Duodenal mucosa (tissue), 2 donors: ENCODE data around the gene DAO.

Experiments used
- H3K27ac ChIP-seq: one replicate; pipeline ENCODE4 v1.7.0; 2013; ENCODE audit warnings: low read depth, low read length
- H3K27me3 ChIP-seq, 2 donors: one replicate each; pipeline ENCODE4 v1.7.0; 2013; ENCODE audit warnings: low read length in 2 of 2, control low read depth in 1 of 2; ENCODE audit not compliant: insufficient read depth in 2 of 2, control insufficient read depth in 1 of 2
- H3K36me3 ChIP-seq, 2 donors: one replicate each; pipeline ENCODE4 v1.7.0; 2013; ENCODE audit warnings: low read length in 2 of 2, control low read depth in 1 of 2; ENCODE audit not compliant: insufficient read depth in 2 of 2, control insufficient read depth in 1 of 2
- H3K4me1 ChIP-seq, 2 donors: one replicate each; pipeline ENCODE4 v1.7.0; 2013; ENCODE audit warnings: low read length in 2 of 2, control low read depth in 1 of 2; ENCODE audit not compliant: insufficient read depth in 2 of 2, control insufficient read depth in 1 of 2
- H3K4me3 ChIP-seq, 2 donors: one replicate each; pipeline ENCODE4 v1.7.0; 2013; ENCODE audit warnings: low read length in 2 of 2, low read depth in 1 of 2
- H3K9ac ChIP-seq, 2 donors: one replicate each; pipeline ENCODE4 v1.7.0; 2013; ENCODE audit warnings: low read length in 2 of 2, low read depth in 1 of 2
- H3K9me3 ChIP-seq, 2 donors: one replicate each; pipeline ENCODE4 v1.7.0; 2013; ENCODE audit warnings: low read length in 2 of 2, control low read depth in 1 of 2; ENCODE audit not compliant: control insufficient read depth in 1 of 2

Gene DAO

DNA sequence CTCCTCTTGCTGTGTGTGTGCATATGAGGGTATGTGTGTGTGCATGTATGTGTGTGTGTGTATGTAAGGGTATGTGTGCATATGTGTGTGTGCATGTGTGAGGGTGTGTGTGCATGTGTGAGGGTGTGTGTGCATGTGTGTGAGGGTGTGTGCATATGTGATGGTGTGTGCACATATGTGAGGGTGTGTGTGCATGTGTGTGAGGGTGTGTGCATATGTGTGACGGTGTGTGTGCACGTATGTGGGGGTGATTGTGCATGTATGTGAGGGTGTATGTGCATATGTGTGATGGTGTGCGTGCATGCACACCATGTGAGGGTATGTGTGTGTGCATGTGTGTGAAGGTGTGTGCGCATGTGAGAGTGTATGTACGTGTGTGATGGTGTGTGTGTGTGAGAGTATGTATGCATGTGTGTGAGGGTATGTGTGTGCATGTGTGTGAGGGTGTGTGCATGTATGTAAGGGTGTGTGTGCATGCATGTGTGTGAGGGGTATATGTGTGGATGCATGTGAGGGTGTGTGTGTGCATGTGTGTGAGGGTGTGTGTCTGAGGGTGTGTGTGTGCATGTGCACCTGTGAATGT is 15.4 kb downstream of the DAO start:
- Histone ChIP-seq H3K9ac (no peak overlapping the region), H3K4me1 (no peaks in the 10 kb centered on the region), H3K36me3 (no peaks in the 10 kb centered on the region), H3K27me3 (peaks cover 0 to 6% of the 10 kb centered on the region in 2 donors), H3K27ac (no peak overlapping the region), H3K4me3 (no peak overlapping the region), H3K9me3 (peaks cover 0 to 4% of the 10 kb centered on the region in 2 donors)

DNA sequence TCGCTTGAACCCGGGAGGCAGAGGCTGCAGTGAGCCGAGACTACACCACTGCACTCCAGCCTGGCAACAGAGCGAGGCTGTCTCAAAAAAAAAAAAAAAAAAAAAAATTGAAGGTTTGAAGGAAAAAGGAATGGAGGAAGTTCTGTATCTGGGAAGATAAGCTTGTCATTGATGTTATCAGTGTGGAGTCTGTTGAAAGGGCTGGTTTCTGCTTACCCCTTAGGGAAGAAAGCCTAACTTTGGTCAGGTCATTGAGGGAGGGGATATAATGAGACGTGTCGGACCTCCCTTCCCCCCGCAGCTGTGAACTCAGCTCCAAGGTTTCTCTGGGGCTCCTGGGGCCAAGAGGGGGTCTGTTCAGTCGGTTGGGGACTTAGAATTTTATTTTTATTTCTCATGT is 16.4 kb downstream of the DAO start:
- Histone ChIP-seq H3K27ac (no peak overlapping the region), H3K36me3 (no peaks in the 10 kb centered on the region)

DNA sequence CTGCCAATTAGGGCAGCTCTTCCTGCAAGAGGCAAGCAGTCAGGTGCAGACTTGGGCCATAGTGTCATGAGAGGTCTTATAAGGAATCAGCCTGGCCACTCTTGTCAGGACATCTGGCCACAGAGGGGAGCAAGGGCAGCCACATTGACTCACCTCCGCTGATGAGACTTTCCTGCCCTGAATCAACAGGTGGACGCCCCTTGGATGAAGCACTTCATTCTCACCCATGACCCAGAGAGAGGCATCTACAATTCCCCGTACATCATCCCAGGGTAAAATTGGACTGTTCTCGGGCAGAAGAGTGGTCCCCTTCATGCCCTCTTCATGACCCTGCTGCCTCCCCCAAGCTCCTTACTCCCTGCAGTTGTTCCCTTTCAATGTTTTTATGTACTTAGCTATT is 16.9 kb downstream of the DAO start:
- Histone ChIP-seq H3K27me3 (peaks cover 0 to 6% of the 10 kb centered on the region in 2 donors), H3K9me3 (no peaks in the 10 kb centered on the region), H3K4me1 (no peaks in the 10 kb centered on the region), H3K9ac (no peak overlapping the region), H3K36me3 (no peaks in the 10 kb centered on the region), H3K27ac (no peak overlapping the region), H3K4me3 (no peak overlapping the region)

More for the DNA sequence above, 16.4 kb downstream of the DAO start:
- H3K9ac ChIP-seq, result no peak overlapping the region
- H3K9me3 ChIP-seq, result no peaks in the 10 kb centered on the region
- peaks cover 0 to 6% of the 10 kb centered on the region in 2 donors for H3K27me3 ChIP-seq
- H3K4me1 ChIP-seq, result no peaks in the 10 kb centered on the region
- no peak overlapping the region for H3K4me3 ChIP-seq

DNA sequence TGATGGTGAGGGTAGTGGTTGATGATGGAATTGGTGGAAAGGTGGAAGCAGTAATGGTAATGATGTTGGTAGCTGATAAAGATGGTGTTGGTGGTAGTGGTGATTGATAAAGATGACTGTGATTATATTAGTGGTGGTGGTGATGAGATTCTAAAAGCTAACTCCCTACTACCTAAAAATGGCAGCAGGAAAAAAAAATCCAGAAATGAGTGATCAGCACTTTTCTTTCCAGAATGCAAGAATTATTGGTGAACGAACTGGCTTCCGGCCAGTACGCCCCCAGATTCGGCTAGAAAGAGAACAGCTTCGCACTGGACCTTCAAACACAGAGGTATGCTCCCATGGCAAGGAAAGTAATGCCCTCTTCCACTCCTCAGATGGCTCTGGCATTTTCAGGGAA is 19.3 kb downstream of the DAO start:
- no peak overlapping the region for H3K4me3 ChIP-seq
- no peak overlapping the region for H3K9ac ChIP-seq
- H3K27ac ChIP-seq, result no peak overlapping the region
- no peaks in the 10 kb centered on the region for H3K9me3 ChIP-seq
- H3K36me3 ChIP-seq, result no peaks in the 10 kb centered on the region
- H3K27me3 ChIP-seq, result peaks cover 0 to 6% of the 10 kb centered on the region in 2 donors
- H3K4me1 ChIP-seq, result no peaks in the 10 kb centered on the region

DNA sequence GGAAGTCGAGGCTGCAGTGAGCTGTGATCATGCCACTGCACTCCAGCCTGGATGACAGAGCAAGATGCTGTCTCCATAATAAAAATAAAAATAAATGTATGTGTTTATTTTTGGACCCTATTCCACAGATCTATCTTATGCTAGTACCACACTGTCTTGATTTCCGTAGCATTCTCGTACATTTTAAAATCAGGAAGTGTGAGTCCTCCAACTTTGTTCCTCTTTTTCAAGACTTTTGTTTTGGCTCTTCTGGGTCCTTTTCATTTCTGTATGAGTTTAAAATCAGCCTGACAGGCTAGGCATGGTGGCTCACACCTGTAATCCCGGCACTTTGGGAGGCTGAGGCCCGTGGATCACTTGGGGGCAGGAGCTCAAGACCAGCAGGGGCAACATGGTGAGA is 25.8 kb downstream of the DAO start:
- Histone ChIP-seq H3K9me3 (no peaks in the 10 kb centered on the region), H3K9ac (no peak overlapping the region), H3K4me3 (no peak overlapping the region), H3K27ac (no peak overlapping the region), H3K27me3 (no peaks in the 10 kb centered on the region), H3K36me3 (no peaks in the 10 kb centered on the region), H3K4me1 (no peaks in the 10 kb centered on the region)

DNA sequence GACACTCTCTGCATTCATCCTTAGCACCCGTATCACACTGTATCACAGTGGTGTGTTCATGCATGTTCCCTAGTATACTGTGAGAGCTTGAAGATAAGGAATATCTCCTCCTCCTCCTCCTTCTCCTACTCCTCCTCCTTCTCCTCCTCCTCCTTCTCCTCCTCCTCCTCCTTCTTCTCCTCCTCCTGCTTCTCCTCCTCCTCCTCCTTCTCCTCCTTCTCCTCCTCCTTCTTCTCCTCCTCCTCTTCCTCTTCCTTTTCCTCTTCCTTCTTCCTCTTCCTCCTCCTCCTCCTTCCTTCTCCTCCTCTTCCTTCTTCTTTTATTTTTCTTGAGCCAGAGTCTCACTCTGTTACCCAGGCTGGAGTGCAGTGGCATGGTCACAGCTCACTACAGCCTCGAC is 27.1 kb downstream of the DAO start:
- Histone ChIP-seq H3K4me3 (no peak overlapping the region), H3K36me3 (no peaks in the 10 kb centered on the region), H3K9ac (no peak overlapping the region), H3K27ac (no peak overlapping the region), H3K9me3 (no peaks in the 10 kb centered on the region), H3K27me3 (no peaks in the 10 kb centered on the region), H3K4me1 (no peaks in the 10 kb centered on the region)

DNA sequence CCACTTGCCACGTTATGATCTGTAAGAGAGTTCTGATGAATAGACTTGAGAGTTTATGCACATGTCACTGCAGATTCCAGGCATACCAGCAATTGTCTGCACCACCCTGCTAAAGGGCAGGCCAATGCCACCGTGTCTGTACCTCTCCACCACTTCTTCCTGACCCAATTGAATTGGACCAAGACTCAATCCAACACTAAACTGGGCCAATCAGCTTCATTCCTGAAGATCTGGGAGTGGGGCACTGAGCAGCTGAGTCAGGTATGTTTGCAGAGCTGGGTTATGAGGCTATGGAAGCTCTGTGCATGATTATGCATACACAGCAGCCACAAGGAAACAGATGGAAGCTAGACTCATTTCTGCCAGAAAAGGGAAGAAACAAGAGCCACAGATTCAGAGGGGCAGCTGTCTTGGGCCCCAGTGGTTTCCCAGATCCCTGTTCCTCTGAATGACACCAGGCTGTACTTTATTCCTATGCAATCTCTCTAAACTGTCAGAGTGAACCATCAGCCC is 28.0 kb downstream of the DAO start:
- Histone ChIP-seq H3K9ac (no peak overlapping the region), H3K9me3 (no peaks in the 10 kb centered on the region)

DNA sequence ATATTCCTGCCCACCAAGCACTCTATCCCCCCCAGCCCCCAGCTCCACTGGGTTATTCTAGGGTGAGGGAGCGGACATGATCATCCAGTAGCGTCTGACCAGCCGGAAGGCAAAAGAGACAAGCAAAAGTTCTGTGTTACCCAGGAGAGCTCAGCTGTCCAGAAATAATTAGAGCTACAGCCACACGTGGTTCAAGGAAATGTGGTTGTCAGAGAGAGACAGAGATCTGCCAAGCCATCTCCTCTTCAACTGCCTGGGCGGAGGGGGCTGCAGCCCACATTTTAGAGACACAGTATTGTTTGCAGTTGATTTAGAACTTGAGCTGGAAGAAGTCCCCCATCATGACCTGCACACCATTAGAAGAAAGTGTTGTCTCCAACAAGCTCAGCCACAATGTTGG is 30.4 kb downstream of the DAO start:
- no peaks in the 10 kb centered on the region for H3K4me1 ChIP-seq
- H3K9me3 ChIP-seq, result no peaks in the 10 kb centered on the region
- no peaks in the 10 kb centered on the region for H3K27me3 ChIP-seq
- no peak overlapping the region for H3K27ac ChIP-seq
- no peaks in the 10 kb centered on the region for H3K36me3 ChIP-seq
- H3K4me3 ChIP-seq, result no peak overlapping the region
- H3K9ac ChIP-seq, result no peak overlapping the region

More for the DNA sequence above, 28.0 kb downstream of the DAO start:
- H3K36me3 ChIP-seq, result no peaks in the 10 kb centered on the region
- no peaks in the 10 kb centered on the region for H3K27me3 ChIP-seq
- no peak overlapping the region for H3K4me3 ChIP-seq
- H3K4me1 ChIP-seq, result no peaks in the 10 kb centered on the region
- no peak overlapping the region for H3K27ac ChIP-seq

DNA sequence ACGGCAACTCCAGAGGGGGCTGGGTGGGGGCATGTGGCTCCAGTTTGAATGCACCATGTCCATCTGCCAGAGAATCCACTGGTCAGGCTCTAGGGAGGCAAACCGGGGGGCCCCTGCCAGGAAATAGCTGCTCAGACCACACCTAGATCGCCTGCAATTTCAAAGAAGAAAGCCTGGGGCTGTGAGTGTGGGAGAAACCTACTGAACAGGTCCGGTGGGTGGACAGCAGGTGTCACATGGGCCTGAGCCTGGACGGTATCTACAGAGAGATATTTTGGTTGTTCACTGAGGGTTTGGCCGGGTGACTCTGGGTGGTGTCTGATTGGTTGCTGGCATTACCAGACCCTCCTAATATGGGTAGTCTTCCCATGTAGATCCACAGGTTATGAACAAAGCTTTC is 32.0 kb downstream of the DAO start:
- H3K36me3 ChIP-seq, result no peaks in the 10 kb centered on the region
- H3K4me1 ChIP-seq, result no peaks in the 10 kb centered on the region
- no peak overlapping the region for H3K9ac ChIP-seq
- no peaks in the 10 kb centered on the region for H3K9me3 ChIP-seq
- no peak overlapping the region for H3K27ac ChIP-seq
- no peak overlapping the region for H3K4me3 ChIP-seq
- H3K27me3 ChIP-seq, result no peaks in the 10 kb centered on the region

DNA sequence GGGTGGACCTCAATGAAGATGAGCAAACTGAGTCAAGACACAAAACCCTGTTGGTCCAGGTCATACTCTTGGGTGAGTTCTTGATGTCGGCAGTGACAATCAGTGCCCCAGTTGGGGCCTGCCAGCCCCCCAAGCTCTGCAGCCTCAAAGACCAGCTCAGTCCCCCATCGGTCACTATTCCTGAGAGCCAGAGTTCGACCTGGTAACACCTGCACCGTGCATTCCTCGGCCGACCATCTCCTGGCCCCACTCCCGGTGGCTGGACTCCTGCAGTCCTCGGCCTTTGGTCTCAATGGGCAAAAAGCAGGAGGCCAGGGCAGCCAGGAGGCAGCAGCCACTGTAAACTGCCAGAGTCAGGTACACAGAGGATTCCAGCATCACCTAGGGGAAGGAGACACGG is 32.5 kb downstream of the DAO start:
- no peak overlapping the region for H3K4me3 ChIP-seq
- no peaks in the 10 kb centered on the region for H3K9me3 ChIP-seq
- H3K27me3 ChIP-seq, result no peaks in the 10 kb centered on the region
- H3K36me3 ChIP-seq, result no peaks in the 10 kb centered on the region
- no peak overlapping the region for H3K9ac ChIP-seq
- H3K27ac ChIP-seq, result no peak overlapping the region
- no peaks in the 10 kb centered on the region for H3K4me1 ChIP-seq

DNA sequence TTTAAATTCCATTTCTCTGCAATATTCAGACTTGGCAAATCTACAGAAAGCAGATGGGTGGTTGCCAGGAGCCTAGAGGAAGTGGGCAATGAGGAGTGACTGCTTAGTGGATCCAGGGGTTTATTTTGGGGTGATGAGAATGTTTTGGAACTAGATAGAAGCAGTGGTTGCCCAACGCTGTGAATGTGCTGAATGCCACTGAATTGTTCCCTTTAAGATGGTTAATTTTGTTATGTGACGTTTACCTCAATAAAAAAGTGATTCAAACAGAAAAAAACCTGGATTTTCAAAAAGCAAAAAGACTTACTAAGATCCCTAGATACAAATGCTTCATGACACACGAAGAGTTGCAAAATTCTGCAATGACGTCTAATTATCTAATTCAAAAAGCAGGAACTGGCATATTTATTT is 34.2 kb downstream of the DAO start:
- no peaks in the 10 kb centered on the region for H3K4me1 ChIP-seq
- H3K4me3 ChIP-seq, result no peak overlapping the region
- no peak overlapping the region for H3K9ac ChIP-seq
- H3K27ac ChIP-seq, result no peak overlapping the region
- H3K27me3 ChIP-seq, result no peaks in the 10 kb centered on the region
- no peaks in the 10 kb centered on the region for H3K9me3 ChIP-seq
- H3K36me3 ChIP-seq, result no peaks in the 10 kb centered on the region
